Thyroid gland (tissue), 4 donors: ENCODE results near the gene HGD. TPM values are rescaled to one million over a fixed set of nuclear protein-coding genes. Genes with fewer than 3 reads are reported as not detected.

Experiments used
- DNase-seq, 2 donors: peaks; one replicate each; pipeline ENCODE4 v3.0.0-alpha.2; 2019
- H3K27ac ChIP-seq, 3 donors: fragments of 200-600 bp; sonication (generic); 1 replicate in 2 of 3; 2 replicates in 1 of 3; pipeline ENCODE4 v1.5.1; 2016 to 2019; ENCODE audit warnings: mild to moderate bottlenecking in 1 of 3, moderate library complexity in 1 of 3
- H3K27me3 ChIP-seq: fragments of 200-600 bp; sonication (generic); one replicate; pipeline ENCODE4 v1.5.1; 2019
- H3K36me3 ChIP-seq, 2 donors: fragments of 200-600 bp; sonication (generic); one replicate each; pipeline ENCODE4 v1.5.1; 2016 to 2019
- H3K4me1 ChIP-seq, 2 donors: fragments of 200-600 bp; sonication (generic); one replicate each; pipeline ENCODE4 v1.5.1; 2017 to 2019
- H3K4me3 ChIP-seq, 3 donors: fragments of 200-600 bp; sonication (generic); replicated peaks in 1 of 3; 1 replicate in 2 of 3; 2 replicates in 1 of 3; pipeline ENCODE4 v1.5.1; 2016; ENCODE audit warnings: mild to moderate bottlenecking in 1 of 3
- H3K9me3 ChIP-seq: fragments of 200-600 bp; sonication (generic); one replicate; pipeline ENCODE4 v1.5.1; 2017
- CTCF ChIP-seq, 6 experiments: fragments of 200-600 bp in 3 of 6; fragments of 450-650 bp in 3 of 6; sonication (generic) in 3 of 6; IDR thresholded peaks; one replicate each; pipeline ENCODE4 v1.5.1; 2016 to 2019; ENCODE audit warnings: antibody characterized with exemption in 6 of 6, mild to moderate bottlenecking in 2 of 6, inconsistent platforms in 1 of 6, moderate library complexity in 1 of 6
- POLR2A ChIP-seq, 2 donors: fragments of 450-650 bp; IDR thresholded peaks; one replicate each; pipeline ENCODE4 v1.6.1; 2017; ENCODE audit warnings: antibody characterized with exemption in 2 of 2, mild to moderate bottlenecking in 2 of 2, moderate library complexity in 1 of 2
- WGBS, 2 donors: methylation state at CpG; one replicate each; pipeline ENCODE4 v1.1.5; 2017; 5-methylcytosine and 5-hydroxymethylcytosine counted together
- intact Hi-C: fragments of 100-400 bp; cut with DNase I; formaldehyde crosslinking; loops from one replicate; pipeline ENCODE4 v1.15.1; 2023
- small RNA-seq: library from RNA; depleted of rRNA; stranded (forward); fragments of <200 nt; gene quantifications from one replicate; pipeline ENCODE3, GENCODE V24; 2016
- total RNA-seq, 4 donors: library from RNA; depleted of rRNA; stranded (reverse); fragments of >200 nt; gene quantifications; one replicate each; pipeline ENCODE4 v1.2.3, GENCODE V29; 2016

Gene HGD
- total RNA-seq, 4 donors from 2014 or later: 36.8 to 136 (median 74.7) TPM

- Histone ChIP-seq H3K4me3 (peak within 1 kb of the TSS; percentile 62 to 85 (median 73)), H3K27me3 (no peaks in the 10 kb centered on the region), H3K9me3 (no peaks in the 10 kb centered on the region), H3K36me3 (peaks cover 2 to 7% of the 10 kb centered on the region in 2 donors), H3K4me1 (peaks cover 11 to 23% of the 10 kb centered on the region in 2 donors), H3K27ac (peak within 1 kb of the TSS; percentile 86 to 96 (median 86))
- WGBS, 2 donors: 0 to 1% methylated on average over 38 to 40 of the region's 53 CpGs
- intact Hi-C loops: no loop called here
- DNase-seq: peak; percentile 97
- TF ChIP-seq POLR2A (IDR thresholded peaks at IDR 0.05) (peak in 1 of 2 donors; percentile 89), CTCF (IDR thresholded peaks at IDR 0.05) (no peak)
These were observed 85.8 kb downstream of the HGD start, which contains the start of gene NDUFB4 for GRCh38 chr3:120596116-120596852. Gene NDUFB4 (plus strand): TSS chr3:120596336. CDS start chr3:120596360, 24 bp downstream.

- H3K4me1 ChIP-seq: peaks cover 11 to 23% of the 10 kb centered on the region in 2 donors
- H3K4me3 ChIP-seq: peak overlapping the region; percentile 38 to 73 (median 62)
- peaks cover 0 to 3% of the 10 kb centered on the region in 2 donors for H3K36me3 ChIP-seq
- intact Hi-C loops: no loop called here
- DNase-seq: no peak
- 3 to 11% methylated on average over 4 of the region's 4 CpGs for WGBS, 2 donors
- H3K9me3 ChIP-seq: no peaks in the 10 kb centered on the region
- H3K27me3 ChIP-seq: no peaks in the 10 kb centered on the region
- TF ChIP-seq POLR2A (IDR thresholded peaks at IDR 0.05) (no peak), CTCF (IDR thresholded peaks at IDR 0.05) (no peak)
- peak overlapping the region in 2 of 3 donors; percentile 86 to 96 for H3K27ac ChIP-seq
These were observed 86.3 kb downstream of the HGD start for GRCh38 chr3:120595788-120596115.

GRCh38 chr3:120587332-120587975, 94.6 kb downstream of the HGD start:
- H3K36me3 ChIP-seq: no peaks in the 10 kb centered on the region
- TF ChIP-seq CTCF (IDR thresholded peaks at IDR 0.05): no peak
- TF ChIP-seq POLR2A (IDR thresholded peaks at IDR 0.05): no peak
- 78% methylated on average over 3 of the region's 3 CpGs for WGBS, 2 donors
- no peaks in the 10 kb centered on the region for H3K4me1 ChIP-seq
- DNase-seq: no peak
- no peak overlapping the region for H3K27ac ChIP-seq
- no peaks in the 10 kb centered on the region for H3K9me3 ChIP-seq
- no peaks in the 10 kb centered on the region for H3K27me3 ChIP-seq
- H3K4me3 ChIP-seq: no peak overlapping the region
- intact Hi-C loops: no loop called here

Small RNA genes lying within 50 kb of the gene (small RNA-seq; reads per million reads assigned to genes)
- gene MTCO1P29: not detected
- gene MTCO2P29: not detected

Other genes with a start within 250 kb of the HGD start
- 100 to 1,000 TPM; 135 to 268 (median 228) TPM for gene FSTL1, start 231.2 kb downstream of the HGD start, total RNA-seq
- 100 to 1,000 TPM in 3 of 4 donors, 10 to 100 TPM in 1; 91.5 to 158 (median 118) TPM for gene NDUFB4, start 85.9 kb downstream of the HGD start, total RNA-seq
- 10 to 100 TPM; 24.3 to 59.5 (median 32.0) TPM for gene RABL3, start 60.3 kb upstream of the HGD start, total RNA-seq
- 10 to 100 TPM; 11.3 to 25.5 (median 17.2) TPM for gene GTF2E1, start 60.5 kb upstream of the HGD start, total RNA-seq
- gene STXBP5L, start 226.0 kb upstream of the HGD start, total RNA-seq: 10 to 100 TPM in 3 of 4 donors, 1 to 10 TPM in 1; 8.9 to 24.9 (median 21.9) TPM